HG03354 (cell line): Measurements from ENCODE around the gene RAD21L1.
"Not testable (repeated sequence)": the region's sequence is repeated elsewhere in the genome, so short reads cannot be mapped to it uniquely, and the experiment has no call there.

Experiments
- ATAC-seq: cut with Tn5 transposase; IDR thresholded peaks from one replicate; pipeline ENCODE4 v1.9.1; 2021; ENCODE audit warnings: mild to moderate bottlenecking; ENCODE audit not compliant: unreplicated experiment, poor library complexity, severe bottlenecking

The RAD21L1 gene

DNA sequence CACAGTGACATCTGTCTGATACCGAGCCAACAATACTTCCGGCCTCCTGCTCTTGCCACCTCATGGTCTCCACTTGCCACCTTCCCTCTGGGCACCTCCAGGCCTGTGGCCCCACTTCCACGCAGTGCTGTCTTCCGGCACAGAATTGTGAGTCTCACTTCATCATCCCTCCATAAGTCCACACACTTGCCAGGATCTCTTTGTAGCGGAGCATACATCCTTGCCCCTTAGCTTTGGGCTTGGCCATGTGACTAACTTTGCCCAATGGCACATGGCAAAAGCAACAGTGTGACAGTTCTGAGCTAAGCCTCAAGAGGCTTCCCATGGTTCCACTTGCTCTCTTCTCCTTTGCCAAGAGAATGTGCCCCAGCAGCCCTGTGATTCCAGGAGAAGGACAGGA lies 27.1 kb upstream of the RAD21L1 start:
- no peak for ATAC-seq

DNA sequence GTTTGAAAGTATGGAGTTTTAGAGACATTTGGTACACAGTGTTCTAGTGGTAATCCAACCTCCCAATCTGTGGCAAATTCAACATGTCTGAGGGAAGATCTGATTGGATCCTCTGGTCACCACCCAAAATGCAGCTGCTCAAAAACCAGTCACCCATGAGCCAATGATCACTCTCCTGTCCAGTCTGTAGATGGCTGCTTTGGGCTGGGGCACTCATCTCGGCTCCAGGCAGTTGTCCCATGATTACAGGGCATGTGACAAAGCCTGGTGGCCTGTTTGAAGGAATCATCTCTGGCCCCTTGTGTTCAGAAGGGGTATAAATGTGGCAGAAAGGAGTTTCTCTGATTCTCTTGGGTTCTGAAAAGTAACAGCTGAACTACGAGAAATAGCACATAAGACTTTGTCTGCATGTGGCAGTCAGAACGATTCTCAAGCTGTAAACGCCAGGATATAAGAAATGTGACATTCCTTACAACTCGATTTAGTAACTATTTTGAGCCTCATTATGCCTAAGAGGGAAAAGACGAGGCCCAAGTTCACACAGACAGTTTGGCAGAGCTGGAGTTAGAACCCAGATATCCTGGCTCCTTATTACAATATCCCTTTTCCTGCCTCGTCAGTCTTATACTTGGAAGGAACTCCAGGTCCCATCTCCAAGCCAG lies 26.5 kb upstream of the RAD21L1 start:
- ATAC-seq: no peak

DNA sequence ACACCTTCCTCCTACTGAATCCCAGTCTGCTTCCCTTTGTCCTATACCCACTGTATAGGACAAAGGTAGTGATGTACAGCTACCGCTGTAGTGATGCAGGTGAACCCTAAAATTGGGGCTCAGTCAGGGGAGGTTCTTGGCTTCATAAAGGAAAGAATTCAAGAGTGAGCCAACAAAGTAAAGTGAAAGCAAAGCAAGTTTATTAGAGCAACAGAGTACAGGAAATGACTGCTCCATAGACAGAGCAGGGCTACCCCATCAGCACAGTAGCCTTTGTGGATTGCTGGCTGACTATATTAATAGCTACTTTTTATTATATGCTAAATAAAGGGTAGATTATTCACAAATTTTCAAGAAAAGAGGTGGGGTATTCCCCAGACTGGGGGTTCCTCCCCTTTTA lies 25.9 kb upstream of the RAD21L1 start:
- ATAC-seq: no peak

DNA sequence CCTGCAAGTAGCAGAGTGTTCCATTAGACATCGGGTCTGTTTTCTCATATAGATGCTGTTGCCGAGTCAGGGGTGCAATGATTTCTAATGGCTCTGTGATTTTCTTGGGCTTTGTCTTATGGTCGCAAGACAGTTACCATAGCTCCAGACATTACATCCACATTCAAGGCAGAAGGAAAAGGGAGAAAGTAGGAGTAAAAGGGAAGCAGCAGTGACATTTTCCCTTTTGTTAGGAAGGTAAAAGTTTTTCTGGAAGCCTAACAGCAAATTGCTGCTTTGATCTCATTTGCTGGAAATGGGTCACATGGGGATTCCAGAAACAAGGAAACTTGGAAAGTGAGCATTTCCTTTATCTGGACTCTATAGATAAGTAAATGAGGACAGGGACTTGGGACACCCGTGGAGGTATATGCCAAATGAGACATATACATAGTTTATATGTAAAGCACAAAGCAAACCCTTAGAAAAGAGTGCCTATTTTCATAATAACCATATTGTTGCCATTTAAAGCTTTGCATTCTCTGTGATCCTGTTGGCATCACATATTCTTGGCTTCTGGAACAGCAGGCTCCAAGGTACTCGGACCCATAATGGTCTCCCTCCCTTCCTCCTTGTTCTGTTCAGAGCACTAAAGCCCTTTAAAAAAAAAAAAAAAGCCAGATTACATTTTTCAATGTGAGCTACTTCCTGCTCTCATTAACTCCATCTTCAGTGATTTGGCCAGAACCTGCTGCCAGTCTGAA lies 22.9 kb upstream of the RAD21L1 start, which contains the start of gene C20orf202:
Gene C20orf202 (plus strand): TSS at position 693 of the 743 bp plus-strand sequence. CDS start 132 bp downstream, outside the sequence.
- no peak for ATAC-seq

DNA sequence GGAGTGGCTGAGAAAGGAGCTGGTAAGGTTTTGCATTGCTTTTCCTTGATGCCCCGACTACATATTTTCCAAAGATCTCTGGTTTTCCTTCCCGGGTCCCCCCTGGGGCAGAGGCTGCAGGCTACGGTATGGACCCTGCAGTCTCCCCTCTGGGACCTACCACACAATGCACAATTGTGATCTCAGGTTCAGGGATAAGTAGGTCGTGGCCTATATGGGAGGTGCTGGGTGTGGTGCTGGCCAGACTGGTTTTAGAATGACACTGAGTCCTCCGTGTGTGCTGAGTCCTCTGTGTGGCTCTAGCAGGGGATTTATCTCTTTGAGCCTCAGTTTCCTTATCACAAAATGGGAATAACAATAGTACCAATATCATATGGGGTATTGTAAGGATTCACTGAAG lies 22.2 kb upstream of the RAD21L1 start:
- no peak for ATAC-seq

DNA sequence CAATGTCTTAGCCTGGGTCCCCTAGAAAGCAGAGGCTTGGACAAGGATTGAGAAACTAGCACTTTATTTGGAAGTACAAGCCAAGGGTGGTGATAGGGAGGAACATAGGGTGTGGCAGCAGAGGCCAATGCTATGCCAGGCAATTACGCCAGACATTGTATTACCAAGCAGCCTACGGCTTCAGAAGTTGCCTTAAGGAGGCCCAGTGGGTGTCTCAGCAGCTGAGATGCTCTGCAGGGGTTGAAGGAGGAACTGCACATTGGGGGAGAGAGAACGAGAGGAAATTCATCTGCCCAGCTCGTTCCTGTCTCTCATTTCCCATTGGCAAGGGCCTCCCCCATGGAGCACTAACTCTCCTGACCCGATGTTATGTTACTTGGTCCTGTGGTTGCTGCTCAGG lies 21.7 kb upstream of the RAD21L1 start:
- no peak for ATAC-seq

DNA sequence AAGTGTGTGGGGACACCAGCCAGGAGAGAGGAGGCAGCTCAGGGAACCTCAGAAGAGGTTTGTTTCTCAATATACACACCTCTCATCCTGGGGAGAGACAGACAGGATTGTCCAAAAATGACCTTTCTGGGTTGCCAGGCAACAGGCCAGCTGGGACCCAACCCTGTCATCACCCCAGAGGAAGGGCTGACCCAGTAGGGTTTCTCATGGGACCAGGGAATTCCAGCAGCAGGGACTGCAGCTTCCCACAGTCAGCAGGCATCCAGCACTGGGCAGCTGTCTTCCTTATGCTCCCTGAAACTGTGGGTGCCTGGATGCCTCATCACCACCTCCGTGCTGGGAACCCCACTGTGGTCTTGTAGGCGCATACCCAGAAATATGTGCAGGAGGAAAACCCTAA lies 21.3 kb upstream of the RAD21L1 start:
- no peak for ATAC-seq

DNA sequence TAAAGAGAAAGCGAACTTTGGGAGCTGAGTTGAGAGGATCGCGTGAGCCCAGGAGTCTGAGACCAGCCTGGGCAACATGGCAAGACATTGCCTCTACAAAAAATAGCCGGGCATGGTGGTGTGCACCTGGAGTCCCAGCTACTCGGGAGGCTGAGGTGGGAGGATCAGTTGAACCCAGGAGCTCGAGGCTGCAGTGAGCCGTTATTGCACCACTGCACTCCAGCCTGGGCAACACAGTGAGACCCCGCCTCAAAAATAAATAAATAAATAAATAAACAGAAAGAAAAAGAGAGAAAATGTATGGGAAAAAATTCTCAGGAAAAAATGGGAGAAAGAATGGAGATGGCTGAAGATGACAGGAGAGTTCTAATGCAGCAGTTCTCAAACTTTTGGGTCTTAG lies 20.0 kb upstream of the RAD21L1 start:
- no peak for ATAC-seq

DNA sequence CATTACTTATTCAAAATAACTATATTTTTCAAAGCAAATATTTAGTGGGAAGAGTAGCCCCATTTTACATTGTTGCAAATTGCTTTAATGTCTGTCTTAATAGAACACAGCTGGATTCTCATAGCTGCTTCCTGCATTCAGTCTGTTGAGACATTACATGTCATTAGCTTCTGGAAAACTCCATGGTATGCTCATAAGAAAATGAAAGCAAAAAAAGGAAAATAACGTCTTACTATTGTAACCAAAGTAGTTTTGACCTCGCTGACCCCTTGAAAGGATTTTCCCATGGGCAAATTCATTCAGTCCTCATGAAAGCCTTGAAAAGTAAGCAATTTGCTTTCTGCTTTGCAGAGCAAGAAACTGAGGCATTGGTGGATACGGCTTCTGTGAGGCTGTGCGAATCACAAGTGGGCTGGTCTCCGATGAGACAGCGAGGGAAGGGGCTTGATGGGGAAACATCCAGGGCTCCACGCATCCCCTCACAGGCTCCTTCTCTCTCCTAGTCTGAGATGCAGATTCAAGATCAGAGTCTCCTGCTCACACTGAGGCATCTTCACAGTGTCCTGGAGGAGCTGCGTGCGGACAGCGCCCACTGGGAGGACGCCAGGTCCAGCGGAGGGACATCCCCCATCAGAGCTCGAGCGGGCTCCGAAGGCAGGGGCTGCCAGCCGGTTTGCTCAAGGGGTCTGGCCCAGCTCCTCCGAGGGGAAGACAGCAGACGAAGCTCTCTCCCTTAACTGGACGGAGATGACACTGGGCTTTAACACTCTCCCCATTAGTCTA lies 19.3 kb upstream of the RAD21L1 start:
- no peak for ATAC-seq

DNA sequence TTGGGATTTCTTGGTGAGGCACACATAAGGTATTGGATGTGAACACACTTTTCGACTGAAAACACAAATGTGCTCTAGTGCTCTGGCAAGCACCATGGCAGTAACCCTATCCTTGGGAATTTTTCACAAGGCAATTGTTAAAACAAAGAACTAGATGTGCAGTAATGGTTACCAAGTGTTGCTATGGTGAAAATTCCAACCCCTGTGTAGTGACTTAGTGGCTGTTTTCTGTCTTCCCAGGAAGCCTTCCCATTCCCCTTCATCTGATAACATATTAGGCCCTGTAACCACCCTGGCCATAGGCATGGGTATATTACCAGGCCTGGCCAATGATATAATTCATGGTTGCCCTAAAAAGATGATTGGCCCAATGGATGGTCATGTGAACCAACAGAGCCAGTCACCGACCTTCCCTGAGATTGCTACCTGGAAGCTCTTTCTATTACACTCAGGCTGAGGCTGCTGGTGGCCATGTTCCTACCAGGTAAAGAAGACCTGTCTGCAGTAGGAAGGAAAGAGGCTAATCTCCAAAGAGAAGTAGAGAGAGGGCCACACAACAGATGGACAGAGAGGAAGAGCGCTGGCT lies 18.5 kb upstream of the RAD21L1 start:
- no peak for ATAC-seq

DNA sequence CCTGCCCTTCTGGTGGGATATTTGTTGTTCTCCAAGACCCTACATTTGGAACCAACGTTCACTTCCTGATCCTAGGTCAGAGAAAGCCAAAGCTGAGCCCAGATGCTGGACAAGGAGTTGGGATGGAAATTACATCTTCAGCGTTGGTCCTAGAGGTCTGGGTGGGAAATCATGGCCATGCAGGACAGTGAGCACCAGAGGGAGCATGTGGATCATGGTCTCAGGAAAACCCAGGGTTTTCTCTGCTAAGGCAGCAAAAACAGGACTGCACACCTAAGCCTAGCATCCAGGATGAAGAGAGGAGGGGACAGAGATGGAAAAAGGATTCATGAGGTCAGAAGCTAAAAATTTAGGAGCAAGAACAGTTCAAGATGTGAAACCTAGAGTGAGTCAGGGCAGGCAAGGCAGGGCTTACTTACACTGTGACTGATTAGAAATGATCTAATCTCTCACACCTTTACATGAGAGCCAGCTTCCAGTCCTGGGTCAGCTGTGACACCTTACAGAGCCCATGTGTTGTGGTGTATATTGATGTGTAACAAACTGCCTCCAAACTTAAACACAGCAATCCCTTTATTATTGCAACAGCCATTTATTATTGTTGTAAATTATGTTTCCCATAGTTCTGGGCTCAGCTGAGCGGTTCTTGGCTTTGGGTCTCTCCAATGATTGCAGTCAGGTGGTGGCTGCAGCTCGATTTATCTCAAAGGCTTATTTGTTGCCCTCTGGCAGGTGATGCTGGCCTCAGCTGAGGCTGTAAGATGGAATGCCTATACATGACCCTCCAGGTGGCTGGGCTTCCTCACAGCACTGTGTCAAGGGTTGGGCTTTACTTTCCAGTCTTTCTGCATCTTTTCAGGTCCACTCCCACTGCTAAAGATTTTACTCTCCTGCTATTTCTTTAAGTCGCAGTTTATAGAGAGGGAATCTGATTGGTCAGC lies 16.1 kb upstream of the RAD21L1 start:
- ATAC-seq: no peak

DNA sequence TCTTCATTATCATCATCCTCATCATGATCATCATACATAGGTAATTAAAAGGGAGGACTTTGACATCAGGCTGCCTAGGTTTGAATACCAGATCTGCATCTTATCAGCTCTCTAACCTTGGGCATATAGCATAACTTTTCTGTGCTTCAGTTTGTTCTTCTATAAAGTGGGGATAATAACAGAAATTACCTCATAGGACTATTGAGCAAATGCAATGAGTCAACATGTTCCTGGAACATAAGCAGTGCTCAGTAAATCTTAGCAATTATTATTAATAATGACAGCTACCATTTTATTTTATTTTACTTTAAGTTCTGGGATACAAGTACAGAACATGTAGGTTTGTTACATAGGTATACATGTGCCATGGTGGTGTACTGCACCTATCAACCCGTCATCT lies 15.3 kb upstream of the RAD21L1 start:
- no peak for ATAC-seq

DNA sequence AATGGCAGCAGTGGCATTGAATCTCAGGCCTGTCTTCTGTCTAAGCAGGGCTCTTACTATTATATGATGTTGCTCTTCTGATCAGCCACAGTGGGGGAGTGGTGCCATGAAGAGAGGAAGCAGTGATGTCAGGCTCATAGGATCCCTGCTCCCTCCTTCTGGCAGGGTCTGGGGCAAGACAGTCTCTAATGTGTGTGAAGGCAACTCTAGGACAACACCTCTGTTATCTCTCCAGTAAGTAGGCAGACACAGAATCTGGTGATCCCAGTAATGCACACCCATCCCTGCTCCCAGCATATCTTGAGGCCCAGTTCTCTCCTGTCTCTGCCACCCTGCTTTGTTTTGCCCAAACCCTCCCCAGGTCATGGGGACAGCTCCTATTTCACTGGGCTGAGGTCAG lies 13.8 kb upstream of the RAD21L1 start:
- no peak for ATAC-seq

DNA sequence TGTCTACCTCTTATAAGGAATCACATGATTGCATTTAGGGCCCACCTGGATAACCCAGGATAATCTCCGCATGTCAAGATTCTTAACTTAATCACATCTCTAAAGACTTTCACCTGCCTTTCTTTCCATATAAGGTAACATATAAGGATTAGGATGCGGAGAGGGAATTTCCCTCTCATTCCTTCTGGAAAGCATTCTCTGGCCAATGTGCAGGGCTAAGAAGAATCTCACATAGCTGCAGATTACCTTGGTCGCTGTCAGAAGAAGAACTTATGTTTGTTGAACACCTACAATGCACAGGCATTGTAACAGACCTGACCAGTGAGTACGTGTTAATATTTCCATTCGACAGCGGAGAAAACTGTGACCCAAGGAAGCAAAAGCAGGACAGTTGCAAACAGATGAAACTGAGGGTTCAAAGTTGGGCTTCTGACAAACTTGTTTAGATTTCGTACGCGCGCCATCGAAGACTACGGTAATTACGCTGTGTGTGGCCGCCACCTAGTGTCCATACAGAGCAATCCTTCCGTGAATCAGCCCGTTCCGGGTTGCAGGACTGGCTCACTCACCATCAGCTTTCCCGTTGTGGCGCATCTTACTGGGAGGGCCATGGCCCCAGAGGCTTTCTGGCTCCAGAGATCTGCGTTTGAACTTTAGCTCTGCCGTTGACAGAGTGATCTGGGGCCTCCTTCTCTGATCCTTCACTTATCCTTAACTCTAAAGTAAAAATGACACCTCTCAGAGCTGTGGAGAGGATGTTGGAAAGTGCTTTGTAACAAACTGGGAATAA lies 13.0 kb upstream of the RAD21L1 start:
- no peak for ATAC-seq

DNA sequence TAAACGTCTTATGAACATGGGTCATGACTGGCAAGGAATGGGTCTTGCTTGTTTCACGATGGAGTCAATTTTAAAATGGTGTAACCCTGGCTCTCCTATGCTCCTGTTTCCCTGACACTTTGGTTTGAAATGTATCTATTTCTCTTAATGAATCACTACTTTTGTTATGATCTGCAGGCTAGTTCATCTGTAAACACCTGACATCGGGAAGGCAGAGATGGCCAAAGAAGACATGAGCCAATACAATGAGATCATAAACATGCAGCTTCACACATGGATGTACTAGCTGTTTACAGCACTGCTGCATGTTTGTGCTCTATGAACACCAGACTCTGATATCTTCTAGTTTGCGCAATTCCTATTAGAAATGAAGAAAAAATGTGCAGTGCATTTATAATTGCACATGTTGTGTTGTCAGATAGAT lies 11.0 kb upstream of the RAD21L1 start:
- ATAC-seq: no peak

DNA sequence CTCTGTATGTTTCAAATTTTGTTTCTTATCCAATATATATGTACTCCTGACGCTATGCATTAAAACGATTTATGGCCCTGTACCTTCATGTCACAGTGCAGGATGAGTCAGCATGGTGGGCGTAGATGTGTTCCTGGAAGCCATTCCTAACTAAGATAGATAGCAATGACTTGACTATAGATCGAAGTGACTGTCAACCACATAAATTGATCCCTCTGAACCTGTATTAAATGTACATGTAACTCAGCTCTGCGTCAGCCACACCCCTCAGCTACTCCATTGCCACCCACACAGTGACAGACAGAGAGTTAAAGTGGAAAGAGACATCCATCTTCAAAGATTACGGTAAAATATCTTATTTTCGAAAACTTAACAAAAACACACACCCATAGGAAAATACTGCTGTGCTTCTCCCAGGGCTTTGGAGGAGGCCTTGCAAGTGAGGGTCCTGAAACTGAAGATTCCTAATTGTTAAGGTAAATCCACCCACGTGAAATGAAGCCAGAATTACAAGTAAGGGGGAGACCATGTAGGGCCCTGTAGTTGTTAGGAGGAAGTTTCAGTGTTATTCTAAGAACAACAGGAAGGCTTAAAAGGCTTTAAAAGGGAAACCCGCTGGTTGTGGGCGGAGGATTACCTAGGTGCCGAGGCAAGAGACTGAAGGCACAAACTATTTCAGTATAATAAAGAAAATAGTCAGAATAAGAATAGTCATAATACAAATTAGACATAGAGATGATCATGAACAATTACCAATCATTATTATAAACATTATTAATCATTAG lies 10.3 kb upstream of the RAD21L1 start:
- no peak for ATAC-seq

DNA sequence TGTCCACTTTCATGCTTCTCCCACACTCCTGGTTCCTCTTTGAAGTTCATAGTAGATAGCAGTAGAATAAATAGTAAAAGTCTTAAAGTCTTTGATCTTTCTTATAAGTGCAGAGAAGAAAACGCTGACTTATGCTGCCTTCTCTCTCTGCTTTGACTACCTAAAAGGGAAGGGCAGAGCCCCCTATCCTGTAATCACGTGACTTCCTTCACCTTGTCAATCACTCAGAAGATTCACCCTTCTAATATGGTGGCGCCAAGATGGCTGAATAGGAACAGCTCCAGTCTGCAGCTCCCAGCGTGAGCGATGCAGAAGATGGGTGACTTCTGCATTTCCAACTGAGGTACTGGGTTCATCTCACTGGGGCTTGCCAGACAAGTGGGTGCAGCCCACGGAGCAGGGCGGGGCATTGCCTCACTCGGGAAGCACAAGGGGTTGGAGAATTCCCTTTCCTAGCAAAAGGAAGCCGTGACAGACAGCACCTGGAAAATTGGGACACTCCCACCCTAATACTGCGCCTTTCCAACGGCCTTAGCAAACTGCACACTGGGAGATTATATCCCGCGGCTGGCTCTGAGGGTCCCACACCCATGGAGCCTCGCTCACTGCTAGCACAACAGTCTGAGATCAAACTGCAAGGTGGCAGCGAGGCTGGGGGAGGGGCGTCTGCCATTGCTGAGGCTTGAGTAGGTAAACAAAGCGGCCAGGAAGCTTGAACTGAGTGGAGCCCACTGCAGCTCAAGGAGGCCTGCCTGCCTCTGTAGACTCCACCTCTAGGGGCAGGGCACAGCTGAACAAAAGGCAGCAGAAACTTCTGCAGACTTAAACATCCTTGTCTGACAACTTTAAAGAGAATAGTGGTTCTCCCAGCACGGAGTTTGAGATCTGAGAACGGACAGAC lies 9.1 kb upstream of the RAD21L1 start:
- not testable (repeated sequence) for ATAC-seq
